ENCODE measurements around the gene EEIG2.

Gene EEIG2

GRCh38 chr1:108606478-108606877, 46.6 kb downstream of the EEIG2 start:
- H3K27me3 ChIP-seq = no peaks in the 10 kb centered on the region
- DNase-seq = no peak
- no peaks in the 10 kb centered on the region for H3K9me3 ChIP-seq
- no peak overlapping the region for H3K27ac ChIP-seq
- peaks cover 0 to 12% (median 0%) of the 10 kb centered on the region in 4 donors for H3K4me1 ChIP-seq
- H3K4me3 ChIP-seq = no peak overlapping the region
- intact Hi-C loops (cut with DNase I; ENCODE audit: low total_unique reads) = no loop called here
- peaks cover 4 to 16% (median 13%) of the 10 kb centered on the region in 3 donors for H3K36me3 ChIP-seq
- TF ChIP-seq, protein P1, sequence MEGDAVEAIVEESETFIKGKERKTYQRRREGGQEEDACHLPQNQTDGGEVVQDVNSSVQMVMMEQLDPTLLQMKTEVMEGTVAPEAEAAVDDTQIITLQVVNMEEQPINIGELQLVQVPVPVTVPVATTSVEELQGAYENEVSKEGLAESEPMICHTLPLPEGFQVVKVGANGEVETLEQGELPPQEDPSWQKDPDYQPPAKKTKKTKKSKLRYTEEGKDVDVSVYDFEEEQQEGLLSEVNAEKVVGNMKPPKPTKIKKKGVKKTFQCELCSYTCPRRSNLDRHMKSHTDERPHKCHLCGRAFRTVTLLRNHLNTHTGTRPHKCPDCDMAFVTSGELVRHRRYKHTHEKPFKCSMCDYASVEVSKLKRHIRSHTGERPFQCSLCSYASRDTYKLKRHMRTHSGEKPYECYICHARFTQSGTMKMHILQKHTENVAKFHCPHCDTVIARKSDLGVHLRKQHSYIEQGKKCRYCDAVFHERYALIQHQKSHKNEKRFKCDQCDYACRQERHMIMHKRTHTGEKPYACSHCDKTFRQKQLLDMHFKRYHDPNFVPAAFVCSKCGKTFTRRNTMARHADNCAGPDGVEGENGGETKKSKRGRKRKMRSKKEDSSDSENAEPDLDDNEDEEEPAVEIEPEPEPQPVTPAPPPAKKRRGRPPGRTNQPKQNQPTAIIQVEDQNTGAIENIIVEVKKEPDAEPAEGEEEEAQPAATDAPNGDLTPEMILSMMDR (IDR thresholded peaks at IDR 0.05) = no peak

- Histone ChIP-seq H3K27me3 (no peaks in the 10 kb centered on the region), H3K9me3 (no peaks in the 10 kb centered on the region), H3K4me1 (peaks cover 0 to 8% (median 0%) of the 10 kb centered on the region in 4 donors), H3K4me3 (no peak overlapping the region), H3K36me3 (peaks cover 3 to 12% (median 12%) of the 10 kb centered on the region in 3 donors), H3K27ac (peak overlapping the region in 1 of 2 donors; percentile 15)
- intact Hi-C loops (cut with DNase I; ENCODE audit: low total_unique reads) = no loop called here
- DNase-seq = no peak
- TF ChIP-seq, protein P1 (IDR thresholded peaks at IDR 0.05) = no peak
These were observed 49.7 kb downstream of the EEIG2 start for GRCh38 chr1:108609483-108610049.
